ENCODE data around the gene SCYGR4.

DNA sequence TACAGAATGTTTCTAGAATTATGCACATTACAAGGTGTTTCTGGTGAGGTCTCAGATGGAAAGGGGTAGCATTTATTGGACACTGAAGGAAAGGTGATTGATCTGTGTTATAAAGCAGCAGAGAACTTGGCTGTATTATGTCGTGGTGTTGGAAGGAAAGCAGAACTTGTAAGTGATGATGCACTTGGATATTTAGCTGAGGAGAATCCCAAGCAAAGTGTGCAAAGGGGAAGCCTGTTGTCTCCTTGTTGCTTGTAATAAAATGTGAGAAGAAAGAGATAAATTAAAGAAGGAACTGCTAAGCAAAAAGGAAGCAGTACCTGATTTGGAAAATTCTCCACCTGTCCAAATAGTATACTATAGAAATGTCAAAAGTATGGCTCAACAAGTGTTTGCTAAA is 37.1 kb downstream of the SCYGR4 start:
- TF ChIP-seq CTCF (IDR thresholded peaks at IDR 0.05): no peak
- TF ChIP-seq POLR2A (IDR thresholded peaks at IDR 0.05): no peak
- TF ChIP-seq POLR2AphosphoS5 (IDR thresholded peaks at IDR 0.05): no peak
